Transverse colon (tissue), 4 donors: ENCODE data around the gene GPC6.

Source experiments
- CTCF ChIP-seq, 5 experiments: fragments of 200-600 bp in 3 of 5; fragments of 450-650 bp in 2 of 5; sonication (generic) in 3 of 5; IDR thresholded peaks; 1 replicate in 2 of 5; 2 replicates in 3 of 5; pipeline ENCODE4 v1.5.1; 2016 to 2017; ENCODE audit warnings: antibody characterized with exemption in 5 of 5, inconsistent platforms in 3 of 5, mild to moderate bottlenecking in 2 of 5, moderate library complexity in 1 of 5
- EP300 ChIP-seq: sonication (generic); formaldehyde crosslinking; IDR thresholded peaks from one replicate; pipeline ENCODE4 v1.6.1; 2017; ENCODE audit warnings: antibody characterized with exemption, low read depth
- POLR2A ChIP-seq: fragments of 450-650 bp; IDR thresholded peaks from one replicate; pipeline ENCODE4 v1.6.1; 2016; ENCODE audit warnings: antibody characterized with exemption, mild to moderate bottlenecking, moderate library complexity
- POLR2AphosphoS5 ChIP-seq, 3 donors: sonication (generic); formaldehyde crosslinking; IDR thresholded peaks; one replicate each; pipeline ENCODE4 v1.6.1; 2016; ENCODE audit warnings: antibody characterized with exemption in 3 of 3

DNA sequence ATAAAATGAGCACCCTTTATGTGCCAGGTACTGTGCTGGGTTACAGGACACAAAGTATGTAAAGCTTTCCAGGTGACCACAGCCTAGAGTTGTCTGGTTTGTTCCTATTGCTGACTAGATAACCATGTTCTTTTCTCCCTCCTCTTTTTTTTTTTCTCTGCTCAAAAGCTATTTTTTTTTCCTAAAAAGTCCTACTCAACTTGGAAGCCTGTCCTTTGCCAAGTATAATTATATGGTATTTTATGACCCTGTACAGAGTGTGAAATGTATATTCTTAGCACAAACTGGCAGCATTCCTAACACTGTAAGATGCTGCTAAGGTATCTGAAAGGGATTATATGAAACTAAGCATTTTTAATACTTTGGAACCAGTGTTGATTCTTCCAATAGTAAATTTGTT, 171.0 kb downstream of the GPC6 start:
- TF ChIP-seq POLR2A (no peak), CTCF (IDR thresholded peaks at IDR 0.05) (no peak), EP300 (no peak), POLR2AphosphoS5 (IDR thresholded peaks at IDR 0.05) (no peak)
